ENCODE measurements around the gene SEMA6D. TPM values are rescaled to one million over a fixed set of nuclear protein-coding genes. Genes with fewer than 3 reads are reported as not detected.
A peak's percentile ranks its signal among the peaks of the same experiment; 100 is the strongest.

SEMA6D gene
- total RNA-seq, 1 donor from 2014 or later = 17.7 TPM

- DNase-seq (ENCODE audit: missing footprints) (no peak), ATAC-seq (no peak)
- intact Hi-C loops (cut with DNase I) = no loop called here
Observed at GRCh38 chr15:47764666-47765065, 47.4 kb downstream of the SEMA6D start.

DNA sequence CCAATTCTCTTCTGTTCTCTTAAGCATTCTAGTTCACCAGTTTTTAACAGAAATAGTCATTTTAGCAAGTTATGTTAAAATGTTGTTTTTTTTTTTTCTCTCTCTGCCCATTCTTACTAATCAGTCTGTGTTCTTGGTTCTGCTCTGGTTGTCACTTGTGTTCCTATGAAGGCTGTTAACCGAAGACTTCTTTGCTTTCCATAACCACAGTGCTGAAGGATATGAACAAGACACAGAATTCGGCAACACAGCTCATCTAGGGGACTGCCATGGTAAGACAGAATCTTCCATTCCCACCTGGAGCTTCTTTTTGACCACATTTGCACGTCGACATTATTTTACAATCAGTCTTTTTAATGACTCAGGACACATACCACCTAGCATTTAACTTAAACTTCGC, 49.1 kb downstream of the SEMA6D start:
- intact Hi-C loops (cut with DNase I) = no loop called here
- ATAC-seq (no peak), DNase-seq (ENCODE audit: missing footprints) (no peak)

GRCh38 chr15:47767035-47767434, 49.7 kb downstream of the SEMA6D start:
- no peak for ATAC-seq
- intact Hi-C loops (cut with DNase I) = no loop called here

GRCh38 chr15:47768735-47769134, 51.4 kb downstream of the SEMA6D start:
- intact Hi-C loops (cut with DNase I) = no loop called here
- DNase-seq (ENCODE audit: missing footprints) (no peak), ATAC-seq (no peak)

More at GRCh38 chr15:47767035-47767434, 49.7 kb downstream of the SEMA6D start:
- no peak for DNase-seq (ENCODE audit: missing footprints)

- intact Hi-C loops (cut with DNase I) = no loop called here
Observed at GRCh38 chr15:47769166-47769565, 51.9 kb downstream of the SEMA6D start.

GRCh38 chr15:47773143-47773542, 55.8 kb downstream of the SEMA6D start:
- DNase-seq (ENCODE audit: missing footprints) (no peak), ATAC-seq (no peak)
- intact Hi-C loops (cut with DNase I) = no loop called here

More at GRCh38 chr15:47769166-47769565, 51.9 kb downstream of the SEMA6D start:
- no peak for ATAC-seq
- DNase-seq (ENCODE audit: missing footprints) = no peak

DNA sequence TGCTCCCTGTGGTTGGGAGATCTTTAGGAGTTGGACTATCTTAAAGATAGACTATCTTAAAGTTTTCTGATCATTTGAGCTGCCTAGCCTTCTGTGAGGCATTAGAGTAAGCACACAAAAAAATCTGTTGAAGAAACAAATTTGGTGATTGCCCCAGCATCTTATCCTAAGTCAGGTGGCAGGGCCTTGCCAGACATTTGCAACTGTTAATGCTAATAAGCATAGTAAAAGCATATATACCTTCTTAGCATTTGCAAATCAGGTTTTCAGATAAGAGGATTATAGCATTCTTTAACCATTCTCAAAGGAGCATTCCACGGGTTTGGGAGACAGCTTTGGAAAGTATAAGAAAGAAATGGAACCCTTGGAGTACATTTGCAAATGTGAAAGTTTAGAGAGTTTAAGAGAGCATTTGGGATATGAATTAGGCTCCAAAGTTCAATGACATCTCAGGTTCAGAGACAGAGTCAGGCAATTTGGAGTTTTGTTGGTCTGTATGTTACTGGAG, 61.0 kb downstream of the SEMA6D start:
- intact Hi-C loops (cut with DNase I) = no loop called here

DNA sequence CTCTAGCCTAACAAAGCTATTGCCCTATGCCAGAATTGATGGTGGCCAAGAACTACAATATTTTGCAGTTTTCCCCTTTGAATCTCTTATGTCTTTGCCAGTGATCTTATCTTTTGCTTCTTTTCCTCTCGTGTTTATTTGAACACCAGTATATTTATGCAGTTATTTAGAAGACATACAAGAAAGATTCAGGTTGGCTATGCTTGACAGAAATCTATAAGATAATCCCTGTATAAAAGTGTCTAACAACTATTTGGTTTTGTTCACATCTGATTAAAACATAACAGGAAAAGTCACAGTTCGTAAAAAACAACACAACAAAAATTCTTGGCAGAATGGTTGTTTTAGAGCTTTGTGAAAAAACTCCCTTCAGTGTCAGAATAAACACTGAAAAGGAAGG, 63.7 kb downstream of the SEMA6D start:
- ATAC-seq = no peak
- intact Hi-C loops (cut with DNase I) = no loop called here
- no peak for DNase-seq (ENCODE audit: missing footprints)

More for the DNA sequence above, 61.0 kb downstream of the SEMA6D start:
- ATAC-seq (no peak), DNase-seq (ENCODE audit: missing footprints) (no peak)

DNA sequence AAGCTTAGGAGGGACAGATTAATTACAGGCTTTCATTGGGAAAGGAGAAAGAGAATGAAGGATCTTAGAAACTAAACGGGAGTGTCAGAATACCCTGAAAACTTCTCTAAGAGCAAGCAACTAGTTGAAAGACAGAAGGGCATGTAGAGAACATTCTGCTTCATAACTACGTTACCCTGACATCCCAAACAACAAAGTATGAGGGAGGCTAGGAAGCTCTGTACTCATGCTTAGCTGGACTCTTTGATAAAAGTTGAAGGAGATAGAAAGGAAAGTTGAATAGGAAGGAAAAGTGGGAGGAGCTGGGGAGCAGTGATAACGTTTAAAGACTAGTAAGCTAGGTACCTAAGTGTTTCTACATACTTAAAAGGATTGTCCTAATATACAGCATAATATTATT, 64.2 kb downstream of the SEMA6D start:
- no peak for ATAC-seq
- intact Hi-C loops (cut with DNase I) = no loop called here
- no peak for DNase-seq (ENCODE audit: missing footprints)

DNA sequence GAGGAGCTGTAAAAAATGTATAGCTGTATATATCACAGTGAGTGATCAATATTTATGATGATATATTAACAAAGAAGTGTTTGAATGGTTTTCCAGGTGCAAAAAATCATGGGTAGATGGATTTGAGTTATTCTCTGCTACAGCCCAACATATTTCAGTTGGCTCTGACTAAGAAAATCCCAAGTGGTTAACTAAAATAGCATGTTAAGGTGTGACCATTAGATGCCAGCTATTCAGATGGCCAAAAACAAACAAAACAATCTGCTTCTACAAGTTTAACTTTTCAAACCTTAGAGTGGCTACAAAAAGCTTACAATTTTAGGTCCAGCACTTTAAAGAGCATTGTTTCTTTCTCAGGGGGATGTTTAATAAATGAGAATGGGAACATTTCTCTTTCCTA, 67.5 kb downstream of the SEMA6D start:
- DNase-seq (ENCODE audit: missing footprints) (no peak), ATAC-seq (no peak)
- intact Hi-C loops (cut with DNase I) = no loop called here

- DNase-seq (ENCODE audit: missing footprints) (no peak), ATAC-seq (no peak)
- intact Hi-C loops (cut with DNase I) = no loop called here
Observed at GRCh38 chr15:47786371-47786770, 69.1 kb downstream of the SEMA6D start.

- DNase-seq (ENCODE audit: missing footprints) (no peak), ATAC-seq (no peak)
- intact Hi-C loops (cut with DNase I) = no loop called here
Observed at GRCh38 chr15:47787875-47788274, 70.6 kb downstream of the SEMA6D start.

DNA sequence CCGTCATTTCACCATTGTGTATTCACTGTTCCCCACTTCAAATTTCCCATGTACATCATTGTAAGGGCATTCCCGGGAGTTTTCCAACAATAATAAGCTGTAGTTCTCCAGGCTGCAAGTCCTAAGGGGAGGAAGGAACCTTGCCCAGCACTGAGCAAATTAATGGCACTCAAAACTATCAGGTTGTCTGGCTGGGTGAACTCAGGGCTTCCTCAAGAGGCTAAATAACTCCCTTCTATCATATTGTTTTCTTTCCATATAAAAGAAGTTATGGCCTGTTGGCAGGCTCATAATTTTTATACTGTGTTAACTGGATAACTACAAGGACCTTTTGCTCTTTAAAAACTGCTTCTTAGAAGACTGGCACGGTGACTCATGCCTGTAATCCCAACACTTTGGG, 71.4 kb downstream of the SEMA6D start:
- intact Hi-C loops (cut with DNase I) = no loop called here
- no peak for DNase-seq (ENCODE audit: missing footprints)
- ATAC-seq = no peak

GRCh38 chr15:47791161-47791560, 73.9 kb downstream of the SEMA6D start:
- no peak for DNase-seq (ENCODE audit: missing footprints)
- intact Hi-C loops (cut with DNase I) = no loop called here
- ATAC-seq = no peak

- intact Hi-C loops (cut with DNase I) = no loop called here
- DNase-seq (ENCODE audit: missing footprints) = no peak
- no peak for ATAC-seq
Observed at GRCh38 chr15:47792231-47792630, 74.9 kb downstream of the SEMA6D start.

DNA sequence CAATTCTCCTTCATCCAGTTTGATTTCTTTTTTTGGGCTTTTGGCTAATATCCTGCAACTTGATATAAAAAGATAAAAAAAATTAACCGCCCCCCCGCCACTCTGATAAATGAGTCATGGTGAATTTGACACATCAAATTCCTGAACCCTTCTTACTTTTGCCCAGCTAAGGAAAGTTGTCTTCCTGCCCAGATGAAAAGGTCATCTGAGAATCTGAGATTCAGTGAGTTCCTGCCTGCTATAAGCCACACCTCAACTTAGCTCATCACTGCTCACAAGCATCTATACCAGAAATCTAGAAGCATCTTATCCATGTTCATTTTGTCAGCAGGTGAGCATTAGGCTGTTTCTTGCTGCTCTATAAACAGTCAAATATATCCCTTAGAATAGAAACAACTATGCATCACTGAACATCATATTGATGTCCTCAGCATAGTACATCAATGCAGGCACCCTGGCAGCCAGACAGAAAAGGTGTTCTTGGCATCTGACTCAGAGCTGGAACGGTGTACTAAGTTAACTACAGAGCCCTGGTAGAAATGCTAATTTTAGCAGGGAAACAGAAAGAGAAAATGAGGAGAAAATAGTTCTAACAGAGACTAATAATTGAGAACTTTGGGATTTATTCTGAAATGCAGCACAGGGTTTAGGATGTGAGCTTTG, 77.1 kb downstream of the SEMA6D start:
- DNase-seq (ENCODE audit: missing footprints) (no peak), ATAC-seq (no peak)
- intact Hi-C loops (cut with DNase I) = no loop called here

DNA sequence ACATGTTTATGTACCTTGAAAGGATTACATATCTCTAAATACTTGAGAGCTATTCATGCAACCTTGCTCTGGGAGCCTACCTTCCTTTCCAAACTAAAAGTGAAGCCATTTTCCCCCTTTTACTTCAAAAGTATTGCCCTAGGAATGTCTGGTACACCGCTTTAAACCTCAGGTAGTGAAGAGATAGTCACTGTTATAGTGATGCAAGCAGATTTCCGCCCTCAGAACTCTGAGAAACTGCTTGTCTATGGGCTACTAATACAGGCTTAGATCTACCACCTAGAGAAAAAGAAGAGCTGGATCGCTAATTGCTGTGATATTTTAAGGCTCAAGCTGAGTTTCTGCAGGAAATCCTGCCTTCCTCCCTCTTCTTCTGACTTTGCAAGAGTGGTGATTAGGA, 78.6 kb downstream of the SEMA6D start:
- intact Hi-C loops (cut with DNase I) = no loop called here
- DNase-seq (ENCODE audit: missing footprints) (no peak), ATAC-seq (no peak)

GRCh38 chr15:47796339-47796738, 79.0 kb downstream of the SEMA6D start:
- DNase-seq (ENCODE audit: missing footprints) (no peak), ATAC-seq (peak; percentile 89)
- intact Hi-C loops (cut with DNase I) = no loop called here

GRCh38 chr15:47796830-47797229, 79.5 kb downstream of the SEMA6D start:
- intact Hi-C loops (cut with DNase I) = no loop called here
- DNase-seq (ENCODE audit: missing footprints) (no peak), ATAC-seq (no peak)

GRCh38 chr15:47801522-47801921, 84.2 kb downstream of the SEMA6D start:
- intact Hi-C loops (cut with DNase I) = no loop called here
- no peak for DNase-seq (ENCODE audit: missing footprints)
- ATAC-seq = no peak

DNA sequence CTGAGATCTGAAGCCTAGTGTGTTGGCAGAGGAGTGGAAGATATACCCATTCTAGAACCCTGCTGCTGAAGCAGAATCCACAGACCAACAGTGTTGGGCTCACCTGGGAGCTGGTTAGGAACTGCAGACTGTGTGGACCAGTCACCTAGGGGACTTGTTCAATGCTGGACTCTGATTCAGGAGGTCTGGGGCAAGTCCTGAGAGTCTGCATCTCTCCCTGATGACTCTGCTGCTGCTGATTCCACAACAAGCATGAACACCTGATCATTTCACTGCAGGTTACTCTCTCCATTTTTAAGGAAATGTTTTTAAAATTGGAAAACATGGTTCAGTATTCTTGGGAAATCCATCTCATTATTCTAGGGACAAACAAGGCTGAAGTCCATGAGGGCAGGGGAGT, 84.9 kb downstream of the SEMA6D start:
- intact Hi-C loops (cut with DNase I) = no loop called here
- ATAC-seq = no peak
- DNase-seq (ENCODE audit: missing footprints) = no peak
